ENCODE results near the gene SVOPL. TPM values are rescaled to one million over a fixed set of nuclear protein-coding genes. Genes with fewer than 3 reads are reported as not detected.

Gene SVOPL
- polyA plus RNA-seq, 4 donors: 0.31 to 3.8 (median 2.6) TPM

DNA sequence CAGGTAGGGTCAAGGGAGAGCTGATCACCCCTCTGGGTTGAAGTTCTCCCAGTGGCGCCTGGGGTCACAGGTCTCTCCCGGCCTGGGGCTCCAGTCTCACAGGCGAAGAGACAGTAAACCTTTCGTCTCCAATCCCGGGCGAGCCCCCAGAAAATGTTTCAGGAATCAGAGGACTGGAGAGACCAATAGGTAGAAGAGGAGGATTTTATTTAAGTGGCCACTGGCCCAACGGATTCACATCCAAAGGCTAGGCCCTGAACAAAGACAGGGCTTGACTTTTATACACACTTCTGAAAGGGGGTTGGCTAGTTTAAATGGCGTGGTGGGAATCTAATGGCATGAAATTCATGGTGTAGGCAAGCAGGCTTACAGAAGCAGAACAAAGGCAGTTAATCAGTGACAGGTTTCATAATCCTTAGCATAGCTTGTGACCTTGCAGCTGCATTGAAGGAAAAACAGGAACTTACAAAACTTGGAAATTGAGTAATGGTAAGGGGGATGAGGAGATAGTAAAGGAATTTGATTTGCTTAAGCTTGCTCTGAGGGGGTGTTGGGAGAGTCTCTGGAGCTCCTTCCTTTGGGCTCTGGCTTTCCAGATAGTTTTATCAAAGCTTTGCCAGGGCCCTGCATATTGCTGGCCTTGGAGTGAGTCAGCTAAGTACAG, 135.6 kb downstream of the SVOPL start:
- DNase-seq (ENCODE audit: low read depth in 4 of 4, low spot score in 3 of 4): no peak

DNA sequence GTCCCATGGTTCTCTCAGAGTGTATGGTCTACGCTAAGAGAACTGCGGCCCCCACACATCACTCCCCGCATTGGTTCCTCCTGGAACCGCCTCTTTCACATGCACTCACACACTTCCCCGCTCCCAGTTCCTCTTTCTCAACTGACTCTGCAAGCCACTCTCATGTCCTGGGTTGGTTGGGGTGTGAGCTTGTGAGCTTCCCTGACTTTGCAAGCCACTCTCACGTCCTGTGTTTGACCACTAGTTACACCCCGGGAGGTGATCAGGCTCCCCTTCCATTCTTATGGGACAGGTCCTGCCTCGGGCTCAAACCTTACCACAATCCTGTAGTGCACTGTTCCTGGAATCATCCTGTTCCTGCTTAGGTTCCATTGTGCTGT, 136.1 kb downstream of the SVOPL start:
- no peak for DNase-seq (ENCODE audit: low read depth in 4 of 4, low spot score in 3 of 4)

DNA sequence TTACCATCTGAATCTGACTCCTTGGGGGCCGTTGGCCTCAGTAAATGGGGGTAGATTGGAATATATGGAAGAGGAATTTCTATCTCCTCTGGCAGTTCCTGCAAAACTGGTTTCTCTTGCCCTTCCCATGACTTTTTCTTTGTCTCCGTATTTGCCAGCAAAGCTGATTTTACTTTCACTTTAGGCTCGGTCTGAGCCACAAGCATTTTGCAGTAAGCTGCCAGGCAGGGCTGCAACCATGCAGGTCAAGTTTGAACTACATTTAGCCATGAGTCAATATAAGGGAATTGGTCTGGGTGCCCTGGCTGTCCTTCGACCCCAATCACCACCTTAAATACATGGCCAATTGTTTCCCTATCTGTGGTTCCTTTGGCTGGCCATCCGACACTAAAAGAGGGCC, 136.8 kb downstream of the SVOPL start:
- DNase-seq (ENCODE audit: low read depth in 4 of 4, low spot score in 3 of 4): no peak

GRCh38 chr7:138563808-138564207, 137.4 kb downstream of the SVOPL start:
- DNase-seq (ENCODE audit: low read depth in 4 of 4, low spot score in 3 of 4): no peak

DNA sequence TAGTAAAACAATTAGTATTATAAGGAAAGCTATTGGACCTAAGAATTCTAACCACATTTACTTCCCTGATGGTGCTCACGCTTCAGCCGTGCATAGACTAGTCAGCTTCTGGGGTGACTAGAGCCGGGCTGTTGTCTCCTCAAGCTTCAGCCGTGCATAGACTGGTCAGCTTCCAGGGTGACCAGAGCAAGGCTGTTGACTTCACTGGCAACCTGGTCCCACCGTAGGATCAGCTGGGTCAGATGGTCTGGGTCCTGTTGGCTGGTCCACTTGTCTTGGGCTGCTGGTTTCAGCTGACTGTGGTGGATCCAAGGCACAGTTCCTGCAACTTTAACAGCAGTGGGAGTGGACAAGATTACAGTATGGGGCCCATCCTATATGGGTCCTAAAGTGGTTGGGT, 141.7 kb downstream of the SVOPL start:
- DNase-seq (ENCODE audit: low read depth in 4 of 4, low spot score in 3 of 4): no peak

- DNase-seq (ENCODE audit: low read depth in 4 of 4, low spot score in 3 of 4): no peak
These were observed 144.2 kb downstream of the SVOPL start for GRCh38 chr7:138556771-138557484.

- DNase-seq (ENCODE audit: low read depth in 4 of 4, low spot score in 3 of 4): no peak
These were observed 145.5 kb downstream of the SVOPL start for GRCh38 chr7:138555684-138556083.

DNA sequence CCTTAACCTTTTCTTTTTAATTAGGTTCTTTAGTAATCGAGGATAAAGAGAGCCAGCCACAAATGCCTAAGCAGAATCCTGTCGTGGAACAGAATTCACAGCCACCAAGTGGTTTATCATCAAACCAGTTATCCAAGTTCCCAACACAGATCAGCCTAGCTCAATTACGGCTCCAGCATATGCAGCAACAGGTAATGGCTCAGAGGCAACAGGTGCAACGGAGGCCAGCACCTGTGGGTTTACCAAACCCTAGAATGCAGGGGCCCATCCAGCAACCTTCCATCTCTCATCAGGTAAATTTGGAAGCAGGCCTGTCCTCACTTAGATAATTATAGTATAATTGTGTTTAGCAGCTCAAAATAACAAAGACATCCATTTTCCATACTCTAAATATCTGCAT, 146.5 kb downstream of the SVOPL start:
- no peak for DNase-seq (ENCODE audit: low read depth in 4 of 4, low spot score in 3 of 4)

DNA sequence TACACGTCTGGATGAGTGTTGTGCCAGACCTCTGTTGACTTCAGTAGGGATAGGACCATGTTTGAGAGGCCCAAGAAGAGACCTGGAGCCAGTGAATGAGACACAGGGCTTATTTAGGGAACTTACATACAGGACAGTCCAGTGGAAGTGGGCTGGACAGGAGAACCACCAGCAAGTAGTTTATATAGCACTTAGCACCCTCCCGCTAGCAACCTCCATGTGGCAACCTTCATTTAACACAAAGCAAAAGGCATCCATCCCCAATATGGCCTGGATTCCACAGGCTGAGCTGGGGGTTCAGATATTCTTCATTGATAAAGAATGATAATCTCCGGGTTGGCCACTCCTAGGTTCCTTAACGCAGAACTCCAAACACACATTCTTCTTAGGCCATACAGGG, 147.4 kb downstream of the SVOPL start:
- DNase-seq (ENCODE audit: low read depth in 4 of 4, low spot score in 3 of 4): no peak

DNA sequence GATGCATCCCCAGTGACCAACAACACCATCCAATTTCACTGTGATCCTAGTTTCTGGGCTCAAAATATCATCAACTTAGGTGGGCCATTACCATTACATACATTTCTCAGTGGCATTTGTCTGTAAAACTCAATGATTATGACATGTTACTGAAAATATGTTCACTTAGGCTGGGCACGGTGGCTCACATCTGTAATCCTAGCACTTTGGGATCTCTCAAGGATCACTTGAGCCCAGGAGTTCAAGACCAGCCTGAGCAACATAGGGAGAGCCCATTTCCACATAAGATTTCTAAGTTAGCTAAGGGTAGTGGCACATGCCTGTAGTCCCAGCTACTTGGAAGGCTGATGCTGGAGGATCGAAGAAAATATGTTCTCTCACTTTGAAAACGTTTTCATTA, 150.1 kb downstream of the SVOPL start:
- no peak for DNase-seq (ENCODE audit: low read depth in 4 of 4, low spot score in 3 of 4)

DNA sequence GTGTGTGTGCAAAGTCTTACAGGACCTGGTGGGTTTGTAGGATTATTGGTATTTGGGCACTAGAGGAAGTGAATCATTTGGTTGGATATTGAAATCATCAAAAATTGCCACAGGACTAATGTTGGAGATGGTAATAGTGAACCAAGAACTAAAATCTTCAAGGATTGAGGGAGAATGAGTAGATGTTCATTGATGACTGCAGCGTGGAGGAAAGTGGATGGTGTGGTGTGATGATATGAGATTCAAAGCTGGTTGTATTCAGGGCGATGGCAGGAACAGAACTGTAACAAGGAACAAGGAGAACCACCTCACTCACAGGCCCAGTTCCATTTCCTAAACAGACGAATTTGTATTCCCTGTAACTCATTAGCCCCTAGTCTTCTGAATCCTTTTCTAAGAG, 150.8 kb downstream of the SVOPL start:
- DNase-seq (ENCODE audit: low read depth in 4 of 4, low spot score in 3 of 4): no peak

DNA sequence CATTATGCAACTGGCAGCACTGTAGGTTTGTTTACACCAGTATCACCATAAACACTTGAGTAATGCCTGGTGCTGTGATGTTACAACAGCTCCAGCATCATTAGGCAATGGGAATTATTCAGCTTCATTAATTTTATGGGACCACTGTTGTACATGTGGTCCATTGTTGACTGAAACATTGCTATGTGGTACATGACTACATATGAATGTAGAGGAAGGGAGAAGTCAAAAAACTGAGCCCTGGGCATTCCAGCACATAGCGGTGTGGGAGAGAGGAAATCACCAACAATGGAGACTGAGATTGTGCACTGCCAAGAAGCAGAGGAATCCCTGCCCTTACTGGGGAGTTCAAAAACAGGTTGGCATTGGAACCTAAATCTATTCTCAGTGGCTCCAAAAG, 152.1 kb downstream of the SVOPL start:
- DNase-seq (ENCODE audit: low read depth in 4 of 4, low spot score in 3 of 4): no peak

DNA sequence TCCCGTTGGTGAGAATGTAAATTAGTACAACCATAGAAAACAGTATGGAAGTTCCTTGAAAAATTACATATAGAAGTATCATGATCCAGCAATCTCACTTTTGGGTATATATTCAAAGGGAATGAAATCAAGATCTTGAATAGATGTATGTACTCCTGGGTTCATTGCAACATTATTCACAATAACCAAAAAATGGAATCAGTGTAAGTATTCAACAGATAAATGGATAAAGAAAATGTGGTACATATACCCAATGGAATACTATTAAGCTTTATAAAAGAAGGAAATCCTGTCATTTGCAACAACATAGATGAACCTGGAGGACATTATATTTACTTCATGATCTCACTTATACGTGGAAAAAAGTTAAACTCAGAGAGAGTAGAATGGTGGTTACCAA, 154.3 kb downstream of the SVOPL start:
- no peak for DNase-seq (ENCODE audit: low read depth in 4 of 4, low spot score in 3 of 4)

DNA sequence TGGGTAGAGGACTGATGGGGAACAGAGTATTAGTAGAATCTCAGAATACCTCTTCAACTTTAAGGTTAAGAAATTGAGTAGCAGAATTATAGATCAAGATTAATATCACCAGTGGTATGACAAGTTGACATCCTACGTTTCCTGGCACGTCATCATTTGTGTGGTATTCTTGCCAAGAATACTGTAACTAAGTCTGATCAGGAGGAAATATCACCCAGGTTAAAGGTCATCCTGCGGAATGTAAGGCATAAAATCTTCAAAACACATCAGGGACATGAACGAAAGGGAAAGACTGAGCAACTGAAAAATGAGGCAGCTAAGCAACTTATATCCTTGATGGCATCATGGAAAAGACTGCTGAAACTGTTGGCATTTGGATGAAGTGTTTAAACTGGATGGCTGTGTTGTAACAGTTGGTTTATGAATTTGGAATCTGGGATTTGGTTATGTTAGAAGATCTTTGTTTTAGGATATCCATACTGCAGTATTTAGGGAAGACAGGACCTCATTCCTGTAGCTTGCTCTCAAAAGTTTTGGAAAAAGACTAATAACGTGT, 155.0 kb downstream of the SVOPL start:
- no peak for DNase-seq (ENCODE audit: low read depth in 4 of 4, low spot score in 3 of 4)

DNA sequence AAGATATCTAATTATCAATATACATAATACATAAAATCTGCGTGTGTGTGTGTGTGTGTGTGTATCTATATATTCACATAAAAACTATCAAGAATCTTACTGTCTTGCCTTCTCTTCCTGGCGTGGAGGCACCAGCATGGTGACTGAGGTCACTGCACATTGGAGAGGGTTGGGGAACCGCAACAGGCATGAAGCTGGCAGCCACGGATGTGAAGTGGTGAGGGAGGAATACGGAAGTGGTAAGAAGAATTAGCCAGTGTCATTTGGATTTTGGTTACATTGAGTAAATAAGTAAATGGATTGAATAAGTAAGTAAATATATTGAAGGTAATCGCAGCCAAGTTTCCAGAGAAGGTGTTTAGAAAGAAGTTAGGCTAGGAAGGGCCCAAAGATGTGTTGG, 156.0 kb downstream of the SVOPL start:
- no peak for DNase-seq (ENCODE audit: low read depth in 4 of 4, low spot score in 3 of 4)

Other genes with a start within 250 kb of the SVOPL start
- 10 to 100 TPM; 43.1 to 61.3 (median 56.0) TPM for gene TRIM24, start 241.1 kb downstream of the SVOPL start, polyA plus RNA-seq (ENCODE audit: insufficient read length in 4 of 4)
- 10 to 100 TPM in 3 of 4 donors, under 1 TPM in 1; 0.60 to 45.7 (median 40.5) TPM for gene TMEM213, start 96.6 kb upstream of the SVOPL start, polyA plus RNA-seq (ENCODE audit: insufficient read length in 4 of 4)
- 10 to 100 TPM in 3 of 4 donors, 1 to 10 TPM in 1; 2.0 to 77.0 (median 67.3) TPM for gene ATP6V0A4, start 96.8 kb upstream of the SVOPL start, polyA plus RNA-seq (ENCODE audit: insufficient read length in 4 of 4)